Heart left ventricle (tissue), 16 donors: ENCODE results near the gene ADH6. TPM values are rescaled to one million over a fixed set of nuclear protein-coding genes. Genes with fewer than 3 reads are reported as not detected.
"Not testable (repeated sequence)": the region's sequence is repeated elsewhere in the genome, so short reads cannot be mapped to it uniquely, and the experiment has no call there.

Experiments
- ATAC-seq, 4 donors: fragments of 200-7000 bp; cut with Tn5 transposase; one replicate each; pipeline ENCODE4 v1.9.1; 2020 to 2022; ENCODE audit warnings: moderate library complexity in 4 of 4, mild to moderate bottlenecking in 3 of 4, moderate number of reproducible peaks in 1 of 4
- DNase-seq, 5 donors: peaks; one replicate each; pipeline ENCODE4 v3.0.0-alpha.2; 2020
- H3K27ac ChIP-seq, 12 donors: fragments of 200-600 bp; sonication (generic) in 4 of 12; one replicate each; pipeline versions ENCODE4 v1.5.0 to v1.8.0; 2016 to 2022; ENCODE audit warnings: mild to moderate bottlenecking in 2 of 12
- H3K27me3 ChIP-seq, 9 donors: fragments of 200-600 bp; sonication (generic) in 2 of 9; one replicate each; pipeline versions ENCODE4 v1.5.1 to v1.8.0; 2016 to 2022; ENCODE audit warnings: mild to moderate bottlenecking in 3 of 9
- H3K36me3 ChIP-seq, 9 donors: fragments of 200-600 bp; sonication (generic) in 2 of 9; one replicate each; pipeline versions ENCODE4 v1.5.0 to v1.8.0; 2018 to 2022; ENCODE audit warnings: mild to moderate bottlenecking in 2 of 9
- H3K4me1 ChIP-seq, 12 donors: fragments of 200-600 bp; sonication (generic) in 4 of 12; one replicate each; pipeline versions ENCODE4 v1.5.0 to v1.8.0; 2016 to 2022; ENCODE audit warnings: mild to moderate bottlenecking in 3 of 12
- H3K4me3 ChIP-seq, 12 donors: fragments of 200-600 bp; sonication (generic) in 4 of 12; one replicate each; pipeline versions ENCODE4 v1.5.0 to v1.8.0; 2017 to 2022; ENCODE audit warnings: mild to moderate bottlenecking in 9 of 12, moderate library complexity in 4 of 12
- H3K9me3 ChIP-seq, 12 donors: fragments of 200-600 bp; sonication (generic) in 4 of 12; one replicate each; pipeline versions ENCODE4 v1.5.0 to v1.8.0; 2016 to 2022; ENCODE audit warnings: mild to moderate bottlenecking in 1 of 12
- POLR2A ChIP-seq, 2 donors: fragments of 450-650 bp; IDR thresholded peaks; one replicate each; pipeline ENCODE4 v1.6.1; 2017; ENCODE audit warnings: antibody characterized with exemption in 2 of 2, mild to moderate bottlenecking in 2 of 2, moderate library complexity in 2 of 2
- WGBS, 4 donors: extraction: QIAGEN DNeasy Blood & Tissue Kit in 2 of 4; methylation state at CpG; one replicate each; pipeline versions ENCODE4 v1.1.5 to v1.1.7; 2013 to 2018; 5-methylcytosine and 5-hydroxymethylcytosine counted together
- intact Hi-C, 10 donors: fragments of 100-400 bp; cut with DNase I; formaldehyde crosslinking; loops; one replicate each; pipeline versions ENCODE4 v1.11.1 to v1.14.2; 2022
- polyA plus RNA-seq, 2 donors: library from polyadenylated mRNA; stranded (reverse); fragments of 200-250 nt; gene quantifications; one replicate each; pipeline ENCODE4 v1.2.3, GENCODE V29; 2013
- total RNA-seq, 9 donors: library from RNA; depleted of rRNA in 2 of 9; stranded (reverse); fragments of >200 nt in 2 of 9; fragmentation: NEBNext Ultra II Directional in 3 of 9; extraction: Animal tissue kit (Norgen Biotek cat#: 25700) in 3 of 9; gene quantifications; one replicate each; pipeline versions ENCODE4 v1.1.0 to v1.2.4, GENCODE V29; 2016 to 2023
- TF ChIP-seq, protein P1 (sequence below), 12 donors: fragments of 200-600 bp; sonication (generic) in 4 of 12; IDR thresholded peaks; one replicate each; pipeline versions ENCODE4 v1.5.0 to v1.8.0; 2018 to 2022; ENCODE audit warnings: antibody characterized with exemption in 12 of 12, mild to moderate bottlenecking in 5 of 12
- donor health status: ischemic (EF 13 %, LVEDD 7.1; RV severe dilation, severe dysfunction).
- donor health status: healthy with polysubstance abuse.
- donor health status: DM: no; HTN: yes; CAD: no.
- donor health status: DM: no; HTN: no; CAD: no.
- donor health status: ischemic (EF 25% LVEDD 6.9; RV normal size, moderate dysfunction).
- donor health status: ischemic (EF 25% LVEDD 5.7; RV mildly dilated, moderate dysfunction).
- donor health status: healthy.
- donor health status: DM: yes; HTN: yes; CAD: no.
- donor health status: ischemic (EF 35%, LVEDD 5.7; RV mildly dilated, moderate dysfunction).
- donor health status: nonischemic (EF 11% LVEDD 7.7; RV severe dilation, severe dysfunction).
- donor health status: DM: yes; HTN: yes; CAD: no.
- donor health status: PGD.
- donor health status: ischemic (EF 29% LVEDD 5.4; RV normal size, mild dysfunction).
- donor health status: nonischemic (EF 23%, LVEDD 6.1; RV moderate dilation, normal function).

The ADH6 gene
- total and polyA plus RNA-seq, 11 donors, result not detected

DNA sequence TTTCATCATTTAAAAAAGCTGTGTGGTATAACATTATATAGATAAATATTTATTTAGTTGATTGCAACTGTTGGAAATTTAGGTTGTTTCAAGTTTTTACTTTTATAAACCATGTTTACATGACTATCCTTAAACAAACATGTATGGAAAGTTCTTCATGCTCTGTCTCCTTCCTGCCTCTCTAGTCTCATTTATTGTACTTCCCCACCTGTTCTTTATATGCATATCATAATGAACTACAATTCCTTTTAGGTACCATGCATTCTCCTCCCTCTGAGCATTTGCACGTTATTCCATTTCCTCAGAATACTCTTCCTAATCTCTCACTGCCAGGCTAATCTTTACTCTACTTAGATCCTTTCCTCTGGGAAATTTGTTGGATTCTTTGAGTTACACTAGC is 16.9 kb upstream of the ADH6 start:
- Histone ChIP-seq H3K27me3 (no peaks in the 10 kb centered on the region), H3K27ac (no peak overlapping the region), H3K4me3 (no peak overlapping the region), H3K4me1 (peaks cover 0 to 5% (median 0%) of the 10 kb centered on the region in 12 donors), H3K9me3 (peaks cover 0 to 21% (median 0%) of the 10 kb centered on the region in 12 donors), H3K36me3 (no peaks in the 10 kb centered on the region)
- DNase-seq (no peak), ATAC-seq (no peak)
- no peak for TF ChIP-seq POLR2A (IDR thresholded peaks at IDR 0.05)
- TF ChIP-seq, protein P1, sequence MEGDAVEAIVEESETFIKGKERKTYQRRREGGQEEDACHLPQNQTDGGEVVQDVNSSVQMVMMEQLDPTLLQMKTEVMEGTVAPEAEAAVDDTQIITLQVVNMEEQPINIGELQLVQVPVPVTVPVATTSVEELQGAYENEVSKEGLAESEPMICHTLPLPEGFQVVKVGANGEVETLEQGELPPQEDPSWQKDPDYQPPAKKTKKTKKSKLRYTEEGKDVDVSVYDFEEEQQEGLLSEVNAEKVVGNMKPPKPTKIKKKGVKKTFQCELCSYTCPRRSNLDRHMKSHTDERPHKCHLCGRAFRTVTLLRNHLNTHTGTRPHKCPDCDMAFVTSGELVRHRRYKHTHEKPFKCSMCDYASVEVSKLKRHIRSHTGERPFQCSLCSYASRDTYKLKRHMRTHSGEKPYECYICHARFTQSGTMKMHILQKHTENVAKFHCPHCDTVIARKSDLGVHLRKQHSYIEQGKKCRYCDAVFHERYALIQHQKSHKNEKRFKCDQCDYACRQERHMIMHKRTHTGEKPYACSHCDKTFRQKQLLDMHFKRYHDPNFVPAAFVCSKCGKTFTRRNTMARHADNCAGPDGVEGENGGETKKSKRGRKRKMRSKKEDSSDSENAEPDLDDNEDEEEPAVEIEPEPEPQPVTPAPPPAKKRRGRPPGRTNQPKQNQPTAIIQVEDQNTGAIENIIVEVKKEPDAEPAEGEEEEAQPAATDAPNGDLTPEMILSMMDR (IDR thresholded peaks at IDR 0.05), result no peak
- WGBS, 4 donors, result 45 to 55% (median 54%) methylated on average over 1 of the region's 1 CpG
- intact Hi-C loops, result no loop called here

DNA sequence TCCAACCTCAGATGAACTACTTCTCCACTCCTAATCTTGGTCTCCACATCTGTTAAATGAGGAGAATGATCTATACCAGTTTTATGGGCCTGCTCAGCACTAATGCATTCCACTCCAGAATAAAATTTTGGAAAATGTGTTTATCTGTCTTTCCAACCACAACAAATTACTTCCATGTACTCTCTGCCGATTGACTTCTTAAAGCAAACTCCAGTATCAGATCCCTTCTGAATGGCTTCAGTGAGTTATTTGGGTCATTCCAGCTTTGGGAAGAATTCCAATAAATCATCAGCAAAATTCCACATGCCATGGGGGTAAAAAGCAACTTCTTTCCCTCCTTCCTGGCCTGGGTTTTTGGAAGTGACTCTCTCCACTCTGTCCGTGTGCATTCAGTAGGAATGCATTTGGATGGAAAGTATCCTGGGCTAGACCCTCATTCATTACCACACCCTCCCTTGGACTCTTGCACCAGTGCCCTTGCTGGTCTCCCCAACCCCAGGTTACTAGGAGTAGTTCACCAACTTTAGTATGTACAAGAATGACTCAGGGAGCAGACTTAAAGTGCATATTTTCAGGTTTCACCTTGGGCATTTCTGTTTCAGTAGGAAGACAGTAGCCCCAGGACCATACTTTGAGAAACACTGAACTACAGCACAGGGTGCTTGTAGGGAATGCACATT is 15.4 kb upstream of the ADH6 start:
- peak overlapping the region in 2 of 12 donors; percentile 15 to 19 for H3K27ac ChIP-seq
- intact Hi-C loops, result no loop called here
- WGBS, 4 donors, result 63 to 78% (median 73%) methylated on average over 2 of the region's 2 CpGs
- H3K4me3 ChIP-seq, result no peak overlapping the region
- TF ChIP-seq, protein P1 (IDR thresholded peaks at IDR 0.05), result no peak
- TF ChIP-seq POLR2A (IDR thresholded peaks at IDR 0.05), result no peak
- H3K9me3 ChIP-seq, result peaks cover 0 to 26% (median 2%) of the 10 kb centered on the region in 12 donors
- H3K4me1 ChIP-seq, result peaks cover 0 to 5% (median 0%) of the 10 kb centered on the region in 12 donors
- H3K27me3 ChIP-seq, result no peaks in the 10 kb centered on the region
- no peaks in the 10 kb centered on the region for H3K36me3 ChIP-seq
- no peak for DNase-seq
- no peak for ATAC-seq

DNA sequence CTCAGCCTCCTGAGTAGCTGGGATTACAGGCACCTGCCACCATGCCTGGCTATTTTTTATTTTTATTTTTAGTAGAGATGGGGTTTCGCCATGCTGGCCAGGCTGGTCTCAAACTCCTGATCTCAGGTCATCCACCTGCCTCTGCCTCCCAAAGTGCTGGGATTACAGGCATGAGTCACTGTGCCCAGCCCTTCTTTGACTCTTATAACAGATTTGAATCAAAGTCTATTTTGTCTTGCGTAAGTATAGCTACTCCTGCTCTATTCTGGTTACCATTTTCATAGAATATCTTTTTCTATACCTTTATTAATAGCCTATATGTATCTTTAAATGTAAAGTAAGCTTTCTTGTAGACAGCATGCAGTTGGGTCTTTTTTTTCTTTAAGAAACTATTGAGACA is 14.4 kb upstream of the ADH6 start:
- peaks cover 0 to 26% (median 2%) of the 10 kb centered on the region in 12 donors for H3K9me3 ChIP-seq
- ATAC-seq, H3K27me3 ChIP-seq, intact Hi-C loops, DNase-seq, H3K4me1 ChIP-seq, H3K4me3 ChIP-seq, H3K36me3 ChIP-seq: not testable (repeated sequence)
- H3K27ac ChIP-seq, result peak overlapping the region in 1 of 12 donors; percentile 4
- 80 to 98% (median 90%) methylated on average over 2 of the region's 2 CpGs for WGBS, 4 donors

DNA sequence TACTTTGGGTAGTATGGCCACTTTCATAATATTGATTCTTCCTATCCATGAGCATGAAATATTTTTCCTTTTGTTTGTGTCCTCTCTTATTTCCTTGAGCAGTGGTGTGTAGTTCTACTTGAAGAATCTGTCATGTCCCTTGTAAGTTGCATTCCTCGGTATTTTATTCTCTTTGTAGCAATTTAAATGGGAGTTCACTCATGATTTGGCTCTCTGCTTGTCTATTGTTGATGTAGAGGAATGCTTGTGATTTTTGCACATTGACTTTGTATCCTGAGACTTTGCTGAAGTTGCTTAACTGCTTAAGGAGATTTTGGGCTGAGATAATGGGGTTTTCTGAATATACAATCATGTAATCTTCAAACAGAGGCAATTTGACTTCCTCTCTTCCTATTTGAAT is 9.7 kb upstream of the ADH6 start:
- H3K9me3 ChIP-seq, result peaks cover 0 to 28% (median 5%) of the 10 kb centered on the region in 12 donors
- 76 to 84% (median 79%) methylated on average over 1 of the region's 1 CpG for WGBS, 4 donors
- DNase-seq, H3K4me1 ChIP-seq, intact Hi-C loops, H3K27me3 ChIP-seq, H3K4me3 ChIP-seq, H3K36me3 ChIP-seq, H3K27ac ChIP-seq, ATAC-seq: not testable (repeated sequence)

DNA sequence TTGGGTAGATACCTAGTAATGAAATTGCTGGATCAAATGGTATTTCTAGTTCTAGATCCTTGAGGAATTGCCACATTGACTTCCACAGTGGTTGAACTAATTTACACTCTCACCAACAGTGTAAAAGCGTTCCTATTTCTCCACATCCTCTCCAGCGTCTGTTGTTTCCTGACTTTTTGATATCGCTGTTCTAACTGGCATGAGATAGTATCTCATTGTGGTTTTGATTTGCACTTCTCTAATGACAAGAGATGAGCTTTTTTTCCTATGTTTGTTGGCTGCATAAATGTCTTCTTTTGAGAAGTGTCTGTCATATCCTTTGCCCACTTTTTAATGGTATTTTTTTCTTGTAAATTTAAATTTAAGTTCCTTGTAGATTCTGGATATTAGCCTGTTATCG is 8.6 kb upstream of the ADH6 start:
- H3K4me3 ChIP-seq, H3K4me1 ChIP-seq, H3K27ac ChIP-seq, ATAC-seq, DNase-seq, H3K36me3 ChIP-seq, H3K27me3 ChIP-seq, intact Hi-C loops: not testable (repeated sequence)
- WGBS, 4 donors, result 82 to 88% (median 85%) methylated on average over 4 of the region's 4 CpGs
- peaks cover 0 to 28% (median 5%) of the 10 kb centered on the region in 12 donors for H3K9me3 ChIP-seq

DNA sequence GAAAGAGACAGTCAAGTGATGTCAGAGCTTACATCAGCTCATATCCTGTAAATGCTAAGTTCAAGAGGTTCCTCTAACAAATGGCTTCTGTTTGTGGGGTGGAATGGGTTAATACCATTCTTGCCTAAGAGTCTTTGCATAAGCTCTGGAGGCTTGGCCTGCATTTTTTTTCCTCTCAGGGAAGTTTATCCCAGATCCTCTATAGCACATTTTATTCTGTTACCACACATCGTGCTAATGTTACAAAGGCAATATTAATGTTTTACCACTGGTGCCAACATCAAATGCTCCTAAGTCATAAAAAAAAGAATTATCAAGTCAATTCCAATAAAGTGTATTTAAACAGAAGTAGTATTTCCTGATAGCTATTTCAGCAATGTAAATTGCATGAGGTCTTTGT is 2.9 kb upstream of the ADH6 start:
- TF ChIP-seq, protein P1 (IDR thresholded peaks at IDR 0.05), result no peak
- TF ChIP-seq POLR2A (IDR thresholded peaks at IDR 0.05), result no peak
- H3K27ac ChIP-seq, result no peak overlapping the region
- DNase-seq, result no peak

More for the DNA sequence above, 2.9 kb upstream of the ADH6 start:
- WGBS, 4 donors, result 17 to 56% (median 35%) methylated on average over 1 of the region's 1 CpG
- Histone ChIP-seq H3K9me3 (peaks cover 0 to 9% (median 0%) of the 10 kb centered on the region in 12 donors), H3K4me3 (no peak overlapping the region), H3K4me1 (no peaks in the 10 kb centered on the region), H3K36me3 (no peaks in the 10 kb centered on the region), H3K27me3 (no peaks in the 10 kb centered on the region)
- intact Hi-C loops, result no loop called here
- no peak for ATAC-seq
